Erythroblast (primary cell): ENCODE results near the gene HSD17B2.

Source experiments
- GATA1 ChIP-seq: IDR thresholded peaks from 2 replicates; pipeline ENCODE4 v1.6.1; 2011; ENCODE audit warnings: low read depth, mild to moderate bottlenecking, control low read depth, low read length, moderate library complexity
- POLR2A ChIP-seq: IDR thresholded peaks from 2 replicates; pipeline ENCODE4 v1.6.1; 2011; ENCODE audit warnings: mild to moderate bottlenecking, low read length

DNA sequence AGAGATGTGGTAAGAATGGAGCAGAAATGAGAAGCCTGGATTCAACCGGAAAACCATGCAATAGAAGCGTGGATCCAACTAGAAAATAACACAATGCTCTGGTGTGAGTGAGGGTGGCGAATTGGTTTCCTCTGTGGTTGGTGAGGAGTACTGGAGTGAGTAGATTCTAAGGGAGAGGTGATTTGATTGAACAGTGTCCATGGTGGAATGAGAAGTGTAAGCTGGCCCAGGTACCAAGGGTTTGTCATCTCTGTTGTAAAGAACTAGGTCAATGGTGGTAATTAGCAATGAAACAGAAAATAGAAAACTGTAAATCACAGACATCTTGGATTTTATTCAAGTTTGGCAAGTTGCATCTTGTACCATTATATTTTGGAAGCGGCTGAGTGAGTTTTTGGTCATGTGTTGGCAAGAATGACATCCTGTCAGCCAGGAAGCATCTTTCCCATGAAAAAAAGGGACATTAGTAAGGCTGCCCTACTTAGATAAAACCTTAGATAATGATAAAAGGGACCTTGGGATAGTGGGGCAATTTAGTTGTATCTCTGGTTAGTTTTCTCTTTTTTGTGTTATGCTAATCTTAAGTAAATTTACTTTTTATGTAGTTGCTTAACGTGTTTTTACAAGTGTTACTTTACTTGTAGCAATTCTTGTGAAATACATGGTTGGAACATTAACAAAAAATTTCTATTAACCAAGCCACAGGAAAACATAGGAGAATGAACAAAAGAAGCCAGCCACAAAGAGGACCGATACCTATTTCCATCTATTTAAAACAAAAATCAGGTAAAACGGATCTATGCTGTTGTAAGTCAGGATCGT lies 20.9 kb downstream of the HSD17B2 start:
- no peak for TF ChIP-seq POLR2A
- no peak for TF ChIP-seq GATA1
